SK-N-SH treated with all-trans-retinoic acid at 6 μM for 48 hours (cell line): ENCODE measurements around the gene FAM111B.
"Not testable (repeated sequence)": the region's sequence is repeated elsewhere in the genome, so short reads cannot be mapped to it uniquely, and the experiment has no call there.

Experiments used
- ATAC-seq: fragments of 200-7000 bp; cut with Tn5 transposase; 3 replicates; pipeline ENCODE4 v1.9.1; 2020; ENCODE audit warnings: mild to moderate bottlenecking, moderate library complexity
- ARNTL ChIP-seq: fragments of 450-650 bp; formaldehyde crosslinking; IDR thresholded peaks from 2 replicates; pipeline ENCODE4 v1.5.0; 2020; ENCODE audit warnings: low read depth, mild to moderate bottlenecking, moderate library complexity, borderline replicate concordance
- BACH2 ChIP-seq: fragments of 250-450 bp; sonication (Bioruptor Pico); IDR thresholded peaks from 2 replicates; pipeline ENCODE4 v1.9.0; 2021; ENCODE audit warnings: mild to moderate bottlenecking, borderline replicate concordance
- CSDC2 ChIP-seq: fragments of 250-450 bp; sonication (Bioruptor Pico); IDR thresholded peaks from 2 replicates; pipeline ENCODE4 v1.5.0; 2020; ENCODE audit warnings: mild to moderate bottlenecking, moderate library complexity
- ESRRG ChIP-seq: fragments of 250-450 bp; sonication (Bioruptor Pico); IDR thresholded peaks from 2 replicates; pipeline ENCODE4 v1.6.1; 2021; ENCODE audit warnings: mild to moderate bottlenecking
- ISL1 ChIP-seq: fragments of 250-450 bp; sonication (Bioruptor Pico); IDR thresholded peaks from 2 replicates; pipeline ENCODE4 v2.1.2; 2022; ENCODE audit warnings: mild to moderate bottlenecking, moderate library complexity
- RARB ChIP-seq: fragments of 250-450 bp; sonication (Bioruptor Pico); IDR thresholded peaks from 2 replicates; pipeline ENCODE4 v1.8.0; 2021; ENCODE audit warnings: mild to moderate bottlenecking, moderate library complexity
- SNAI2 ChIP-seq: fragments of 250-450 bp; sonication (Bioruptor Pico); IDR thresholded peaks from 2 replicates; pipeline ENCODE4 v1.5.0; 2020; ENCODE audit warnings: mild to moderate bottlenecking, moderate library complexity
- TCF4 ChIP-seq: fragments of 250-450 bp; sonication (Bioruptor Pico); IDR thresholded peaks from 2 replicates; pipeline ENCODE4 v1.8.0; 2021; ENCODE audit warnings: mild to moderate bottlenecking, moderate library complexity, borderline replicate concordance
- TOX ChIP-seq: fragments of 250-450 bp; sonication (Bioruptor Pico); IDR thresholded peaks from 2 replicates; pipeline ENCODE4 v1.8.0; 2021; ENCODE audit warnings: mild to moderate bottlenecking, moderate library complexity, borderline replicate concordance
- ZC3H10 ChIP-seq: fragments of 250-450 bp; sonication (Bioruptor Pico); IDR thresholded peaks from 2 replicates; pipeline ENCODE4 v1.5.1; 2021; ENCODE audit warnings: mild to moderate bottlenecking, moderate library complexity
- ZFP3 ChIP-seq: fragments of 250-450 bp; sonication (Bioruptor Pico); IDR thresholded peaks from 2 replicates; pipeline ENCODE4 v1.5.0; 2020; ENCODE audit warnings: mild to moderate bottlenecking, moderate library complexity
- ZFP30 ChIP-seq: fragments of 450-650 bp; formaldehyde crosslinking; IDR thresholded peaks from 2 replicates; pipeline ENCODE4 v1.5.0; 2022; ENCODE audit warnings: mild to moderate bottlenecking, moderate library complexity
- ZNF70 ChIP-seq: fragments of 450-650 bp; formaldehyde crosslinking; IDR thresholded peaks from 2 replicates; pipeline ENCODE4 v1.5.0; 2020; ENCODE audit warnings: mild to moderate bottlenecking, moderate library complexity
- ZNF8 ChIP-seq: fragments of 450-650 bp; formaldehyde crosslinking; IDR thresholded peaks from 2 replicates; pipeline ENCODE4 v1.5.0; 2020; ENCODE audit warnings: mild to moderate bottlenecking, moderate library complexity
- TF ChIP-seq, protein P1 (sequence below): fragments of 250-450 bp; sonication (Bioruptor Pico); IDR thresholded peaks from 2 replicates; pipeline ENCODE4 v1.5.1; 2020; ENCODE audit warnings: low read depth, mild to moderate bottlenecking, moderate library complexity
- TF ChIP-seq, protein P2 (sequence below): fragments of 250-450 bp; sonication (Bioruptor Pico); IDR thresholded peaks from 2 replicates; pipeline ENCODE4 v1.5.1; 2021; ENCODE audit warnings: mild to moderate bottlenecking, moderate library complexity
- TF ChIP-seq, protein P3 (sequence below): fragments of 250-450 bp; sonication (Bioruptor Pico); IDR thresholded peaks from 2 replicates; pipeline ENCODE4 v1.8.0; 2021; ENCODE audit warnings: low read depth, mild to moderate bottlenecking, moderate library complexity, borderline replicate concordance
- TF ChIP-seq, protein P4 (sequence below): fragments of 250-450 bp; sonication (Bioruptor Pico); IDR thresholded peaks from 2 replicates; pipeline ENCODE4 v1.8.0; 2020; ENCODE audit warnings: mild to moderate bottlenecking, moderate library complexity, borderline replicate concordance
- TF ChIP-seq, protein P5 (sequence below): fragments of 250-450 bp; sonication (Bioruptor Pico); IDR thresholded peaks from 2 replicates; pipeline ENCODE4 v1.5.0; 2020; ENCODE audit warnings: mild to moderate bottlenecking, moderate library complexity

The FAM111B gene

DNA sequence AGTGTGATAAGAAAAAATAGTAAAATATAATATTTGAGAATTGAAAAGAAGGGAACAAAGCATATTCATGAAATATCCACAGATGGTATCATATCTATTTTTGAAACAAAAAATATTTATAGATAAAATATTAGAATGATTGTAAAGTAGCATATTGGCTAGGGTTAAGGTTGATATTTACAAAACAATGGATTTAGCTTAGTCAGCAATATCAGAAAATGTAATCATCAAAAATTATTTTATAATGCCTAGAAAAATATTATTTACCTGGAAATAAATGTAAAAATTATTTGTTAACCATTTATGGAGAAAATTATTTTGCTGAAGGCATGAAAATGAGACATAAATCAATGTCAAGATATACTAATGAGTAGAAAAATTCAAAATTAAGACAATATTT lies 12.8 kb downstream of the FAM111B start:
- TF ChIP-seq, protein P1, sequence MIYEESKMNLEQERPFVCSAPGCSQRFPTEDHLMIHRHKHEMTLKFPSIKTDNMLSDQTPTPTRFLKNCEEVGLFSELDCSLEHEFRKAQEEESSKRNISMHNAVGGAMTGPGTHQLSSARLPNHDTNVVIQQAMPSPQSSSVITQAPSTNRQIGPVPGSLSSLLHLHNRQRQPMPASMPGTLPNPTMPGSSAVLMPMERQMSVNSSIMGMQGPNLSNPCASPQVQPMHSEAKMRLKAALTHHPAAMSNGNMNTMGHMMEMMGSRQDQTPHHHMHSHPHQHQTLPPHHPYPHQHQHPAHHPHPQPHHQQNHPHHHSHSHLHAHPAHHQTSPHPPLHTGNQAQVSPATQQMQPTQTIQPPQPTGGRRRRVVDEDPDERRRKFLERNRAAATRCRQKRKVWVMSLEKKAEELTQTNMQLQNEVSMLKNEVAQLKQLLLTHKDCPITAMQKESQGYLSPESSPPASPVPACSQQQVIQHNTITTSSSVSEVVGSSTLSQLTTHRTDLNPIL = no peak
- no peak for TF ChIP-seq ZFP3
- no peak for TF ChIP-seq TOX (CRISPR knock-in tag)
- no peak for TF ChIP-seq BACH2 (CRISPR knock-in tag)
- TF ChIP-seq SNAI2 (CRISPR knock-in tag) = no peak
- TF ChIP-seq ZNF70 (CRISPR knock-in tag) = no peak
- TF ChIP-seq ZC3H10 (CRISPR knock-in tag) = no peak
- no peak for TF ChIP-seq ARNTL (CRISPR knock-in tag)
- no peak for ATAC-seq

DNA sequence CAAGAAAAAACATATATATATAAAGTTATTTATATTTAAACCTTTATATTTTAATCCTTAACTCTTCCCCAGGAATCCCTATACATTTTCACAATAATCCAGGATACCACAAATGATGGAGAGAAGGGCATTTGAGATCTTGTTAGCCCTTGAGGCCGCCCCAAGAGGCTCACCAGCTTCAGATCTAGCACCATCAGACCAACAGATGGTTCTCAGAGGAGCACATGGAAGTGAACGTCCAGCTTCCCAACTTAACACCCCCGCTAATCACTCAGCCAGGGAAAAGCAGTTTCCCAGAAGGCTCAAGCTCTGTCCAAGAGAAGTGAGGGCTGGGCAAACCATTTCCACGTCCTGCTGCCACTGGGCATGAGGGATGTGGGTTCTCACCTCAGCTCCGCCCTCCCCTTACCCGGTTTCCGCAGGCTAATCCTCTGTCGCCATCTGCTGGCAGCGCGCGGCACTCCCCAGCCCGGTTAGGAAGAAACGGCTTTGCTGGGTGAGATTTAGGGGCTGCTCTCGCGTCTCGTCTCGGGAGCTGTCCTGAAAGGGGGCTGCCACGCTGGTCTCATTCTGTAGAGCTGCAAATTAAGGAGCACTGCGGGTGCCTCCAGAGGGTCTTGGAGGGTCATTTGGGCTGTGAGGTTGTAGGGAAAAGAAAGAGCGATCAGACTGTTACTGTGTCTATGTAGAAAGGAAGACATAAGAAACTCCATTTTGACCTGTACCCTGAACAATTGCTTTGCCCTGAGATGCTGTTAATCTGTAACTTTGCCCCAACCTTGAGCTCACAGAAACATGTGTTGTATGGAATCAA lies 28.8 kb downstream of the FAM111B start:
- TF ChIP-seq ZNF8 (CRISPR knock-in tag) (no peak), BACH2 (CRISPR knock-in tag) (no peak), CSDC2 (no peak), SNAI2 (CRISPR knock-in tag) (no peak)
- TF ChIP-seq, all 23 proteins: peak for 0
- peak; percentile 100 for ATAC-seq

DNA sequence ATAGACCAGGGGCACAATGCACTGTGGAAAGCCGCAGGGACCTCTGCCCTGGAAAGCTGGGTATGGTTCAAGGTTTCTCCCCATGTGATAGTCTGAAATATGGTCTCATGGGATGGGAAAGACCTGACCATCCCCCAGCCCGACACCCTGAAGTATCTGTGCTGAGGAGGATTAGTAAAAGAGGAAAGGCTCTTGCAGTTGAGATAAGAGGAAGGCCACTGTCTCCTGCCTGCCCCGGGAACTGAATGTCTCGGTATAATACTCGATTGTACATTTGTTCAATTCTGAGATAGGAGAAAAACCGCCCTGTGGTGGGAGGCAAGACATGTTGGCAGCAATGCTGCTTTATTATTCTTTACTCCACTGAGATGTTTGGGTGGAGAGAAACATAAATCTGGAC lies 29.5 kb downstream of the FAM111B start:
- not testable (repeated sequence) for ATAC-seq

DNA sequence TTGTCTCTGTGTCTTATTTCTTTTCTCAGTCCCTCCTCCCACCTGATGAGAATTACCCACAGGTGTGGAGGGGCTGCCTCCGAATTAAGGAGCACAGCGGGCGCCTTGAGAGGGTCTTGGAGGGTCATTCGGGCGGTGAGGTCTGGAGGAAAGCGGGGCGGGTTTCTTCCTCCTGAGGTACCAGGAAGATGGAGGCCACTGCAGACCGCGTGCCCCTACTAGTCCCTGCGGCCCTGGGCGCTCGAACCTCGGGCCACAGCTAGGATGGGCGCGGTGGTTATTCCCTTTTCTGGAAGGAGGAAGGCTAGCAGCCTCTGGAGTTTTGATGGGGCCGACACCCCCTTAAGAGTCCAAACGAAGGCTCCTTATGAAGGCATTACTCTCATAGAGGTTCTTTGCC lies 30.2 kb downstream of the FAM111B start:
- TF ChIP-seq RARB (CRISPR knock-in tag) (no peak), ARNTL (CRISPR knock-in tag) (no peak), ZFP30 (CRISPR knock-in tag) (no peak), ZFP3 (no peak), ZNF8 (CRISPR knock-in tag) (no peak), ESRRG (CRISPR knock-in tag) (no peak), ISL1 (CRISPR knock-in tag) (no peak), TCF4 (no peak), CSDC2 (no peak), BACH2 (CRISPR knock-in tag) (no peak), ZNF70 (CRISPR knock-in tag) (no peak)
- TF ChIP-seq, protein P2, sequence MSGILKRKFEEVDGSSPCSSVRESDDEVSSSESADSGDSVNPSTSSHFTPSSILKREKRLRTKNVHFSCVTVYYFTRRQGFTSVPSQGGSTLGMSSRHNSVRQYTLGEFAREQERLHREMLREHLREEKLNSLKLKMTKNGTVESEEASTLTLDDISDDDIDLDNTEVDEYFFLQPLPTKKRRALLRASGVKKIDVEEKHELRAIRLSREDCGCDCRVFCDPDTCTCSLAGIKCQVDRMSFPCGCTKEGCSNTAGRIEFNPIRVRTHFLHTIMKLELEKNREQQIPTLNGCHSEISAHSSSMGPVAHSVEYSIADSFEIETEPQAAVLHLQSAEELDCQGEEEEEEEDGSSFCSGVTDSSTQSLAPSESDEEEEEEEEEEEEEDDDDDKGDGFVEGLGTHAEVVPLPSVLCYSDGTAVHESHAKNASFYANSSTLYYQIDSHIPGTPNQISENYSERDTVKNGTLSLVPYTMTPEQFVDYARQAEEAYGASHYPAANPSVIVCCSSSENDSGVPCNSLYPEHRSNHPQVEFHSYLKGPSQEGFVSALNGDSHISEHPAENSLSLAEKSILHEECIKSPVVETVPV (CRISPR knock-in tag) = no peak
- TF ChIP-seq, protein P3, sequence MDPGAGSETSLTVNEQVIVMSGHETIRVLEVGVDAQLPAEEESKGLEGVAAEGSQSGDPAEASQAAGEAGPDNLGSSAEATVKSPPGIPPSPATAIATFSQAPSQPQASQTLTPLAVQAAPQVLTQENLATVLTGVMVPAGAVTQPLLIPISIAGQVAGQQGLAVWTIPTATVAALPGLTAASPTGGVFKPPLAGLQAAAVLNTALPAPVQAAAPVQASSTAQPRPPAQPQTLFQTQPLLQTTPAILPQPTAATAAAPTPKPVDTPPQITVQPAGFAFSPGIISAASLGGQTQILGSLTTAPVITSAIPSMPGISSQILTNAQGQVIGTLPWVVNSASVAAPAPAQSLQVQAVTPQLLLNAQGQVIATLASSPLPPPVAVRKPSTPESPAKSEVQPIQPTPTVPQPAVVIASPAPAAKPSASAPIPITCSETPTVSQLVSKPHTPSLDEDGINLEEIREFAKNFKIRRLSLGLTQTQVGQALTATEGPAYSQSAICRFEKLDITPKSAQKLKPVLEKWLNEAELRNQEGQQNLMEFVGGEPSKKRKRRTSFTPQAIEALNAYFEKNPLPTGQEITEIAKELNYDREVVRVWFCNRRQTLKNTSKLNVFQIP (CRISPR knock-in tag) = no peak
- TF ChIP-seq, protein P4, sequence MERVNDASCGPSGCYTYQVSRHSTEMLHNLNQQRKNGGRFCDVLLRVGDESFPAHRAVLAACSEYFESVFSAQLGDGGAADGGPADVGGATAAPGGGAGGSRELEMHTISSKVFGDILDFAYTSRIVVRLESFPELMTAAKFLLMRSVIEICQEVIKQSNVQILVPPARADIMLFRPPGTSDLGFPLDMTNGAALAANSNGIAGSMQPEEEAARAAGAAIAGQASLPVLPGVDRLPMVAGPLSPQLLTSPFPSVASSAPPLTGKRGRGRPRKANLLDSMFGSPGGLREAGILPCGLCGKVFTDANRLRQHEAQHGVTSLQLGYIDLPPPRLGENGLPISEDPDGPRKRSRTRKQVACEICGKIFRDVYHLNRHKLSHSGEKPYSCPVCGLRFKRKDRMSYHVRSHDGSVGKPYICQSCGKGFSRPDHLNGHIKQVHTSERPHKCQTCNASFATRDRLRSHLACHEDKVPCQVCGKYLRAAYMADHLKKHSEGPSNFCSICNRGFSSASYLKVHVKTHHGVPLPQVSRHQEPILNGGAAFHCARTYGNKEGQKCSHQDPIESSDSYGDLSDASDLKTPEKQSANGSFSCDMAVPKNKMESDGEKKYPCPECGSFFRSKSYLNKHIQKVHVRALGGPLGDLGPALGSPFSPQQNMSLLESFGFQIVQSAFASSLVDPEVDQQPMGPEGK (CRISPR knock-in tag) = no peak
- TF ChIP-seq, protein P5, sequence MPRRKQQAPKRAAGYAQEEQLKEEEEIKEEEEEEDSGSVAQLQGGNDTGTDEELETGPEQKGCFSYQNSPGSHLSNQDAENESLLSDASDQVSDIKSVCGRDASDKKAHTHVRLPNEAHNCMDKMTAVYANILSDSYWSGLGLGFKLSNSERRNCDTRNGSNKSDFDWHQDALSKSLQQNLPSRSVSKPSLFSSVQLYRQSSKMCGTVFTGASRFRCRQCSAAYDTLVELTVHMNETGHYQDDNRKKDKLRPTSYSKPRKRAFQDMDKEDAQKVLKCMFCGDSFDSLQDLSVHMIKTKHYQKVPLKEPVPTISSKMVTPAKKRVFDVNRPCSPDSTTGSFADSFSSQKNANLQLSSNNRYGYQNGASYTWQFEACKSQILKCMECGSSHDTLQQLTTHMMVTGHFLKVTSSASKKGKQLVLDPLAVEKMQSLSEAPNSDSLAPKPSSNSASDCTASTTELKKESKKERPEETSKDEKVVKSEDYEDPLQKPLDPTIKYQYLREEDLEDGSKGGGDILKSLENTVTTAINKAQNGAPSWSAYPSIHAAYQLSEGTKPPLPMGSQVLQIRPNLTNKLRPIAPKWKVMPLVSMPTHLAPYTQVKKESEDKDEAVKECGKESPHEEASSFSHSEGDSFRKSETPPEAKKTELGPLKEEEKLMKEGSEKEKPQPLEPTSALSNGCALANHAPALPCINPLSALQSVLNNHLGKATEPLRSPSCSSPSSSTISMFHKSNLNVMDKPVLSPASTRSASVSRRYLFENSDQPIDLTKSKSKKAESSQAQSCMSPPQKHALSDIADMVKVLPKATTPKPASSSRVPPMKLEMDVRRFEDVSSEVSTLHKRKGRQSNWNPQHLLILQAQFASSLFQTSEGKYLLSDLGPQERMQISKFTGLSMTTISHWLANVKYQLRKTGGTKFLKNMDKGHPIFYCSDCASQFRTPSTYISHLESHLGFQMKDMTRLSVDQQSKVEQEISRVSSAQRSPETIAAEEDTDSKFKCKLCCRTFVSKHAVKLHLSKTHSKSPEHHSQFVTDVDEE (CRISPR knock-in tag) = no peak
- ATAC-seq = no peak
